Adrenal gland (tissue), 5 donors: ENCODE data around the gene TIRAP.

Experiments
- CTCF ChIP-seq, 6 experiments: fragments of 450-650 bp in 4 of 6; fragments of 200-600 bp in 2 of 6; sonication (generic) in 1 of 6; IDR thresholded peaks; 1 replicate in 5 of 6; 2 replicates in 1 of 6; pipeline versions ENCODE4 v1.5.1 to v1.8.0; 2016 to 2021; ENCODE audit warnings: antibody characterized with exemption in 6 of 6, mild to moderate bottlenecking in 2 of 6, moderate library complexity in 1 of 6
- POLR2A ChIP-seq, 2 donors: fragments of 450-650 bp; IDR thresholded peaks; one replicate each; pipeline ENCODE4 v1.6.1; 2017; ENCODE audit warnings: antibody characterized with exemption in 2 of 2, mild to moderate bottlenecking in 2 of 2, moderate library complexity in 1 of 2
- donor health status: DM: no; HTN: no; CAD: no.

GRCh38 chr11:126311401-126312291, 28.8 kb downstream of the TIRAP start:
- TF ChIP-seq POLR2A (IDR thresholded peaks at IDR 0.05) (no peak), CTCF (IDR thresholded peaks at IDR 0.05) (no peak)
